Type B pancreatic cell (in vitro differentiated cells): Measurements from ENCODE around the gene DUSP3. TPM values are rescaled to one million over a fixed set of nuclear protein-coding genes. Genes with fewer than 3 reads are reported as not detected.

ENCODE experiments used
- DNase-seq: peaks from one replicate; pipeline ENCODE4 v3.0.0; 2021; ENCODE audit warnings: mixed read lengths; ENCODE audit not compliant: unreplicated experiment; ENCODE audit errors: extremely low spot score
- H3K27ac Mint-ChIP-seq: 2 replicates; pipeline ENCODE4 v1.8.0; 2021; ENCODE audit warnings: mild to moderate bottlenecking, mixed read lengths
- H3K27me3 Mint-ChIP-seq: 2 replicates; pipeline ENCODE4 v1.8.0; 2021; ENCODE audit warnings: mixed read lengths
- H3K36me3 Mint-ChIP-seq: 2 replicates; pipeline ENCODE4 v1.8.0; 2021; ENCODE audit warnings: mixed read lengths
- H3K4me1 Mint-ChIP-seq: one replicate; pipeline ENCODE4 v1.8.0; 2021; ENCODE audit warnings: mixed read lengths; ENCODE audit not compliant: unreplicated experiment
- H3K4me3 Mint-ChIP-seq: 2 replicates; pipeline ENCODE4 v1.8.0; 2021; ENCODE audit warnings: mild to moderate bottlenecking, mixed read lengths
- H3K9me3 Mint-ChIP-seq: 2 replicates; pipeline ENCODE4 v1.8.0; 2021; ENCODE audit warnings: mixed read lengths
- CTCF ChIP-seq: fragments of 200-600 bp; sonication (generic); conservative IDR thresholded peaks from 2 replicates; pipeline ENCODE4 v1.5.0; 2021; ENCODE audit warnings: antibody characterized with exemption, mild to moderate bottlenecking
- total RNA-seq: library from RNA; stranded (reverse); gene quantifications from 2 replicates; pipeline ENCODE4 v1.2.1, GENCODE V29; 2021; ENCODE audit warnings: low replicate concordance

The DUSP3 gene
- total RNA-seq, 1 donor from 2014 or later: 36.4 TPM

DNA sequence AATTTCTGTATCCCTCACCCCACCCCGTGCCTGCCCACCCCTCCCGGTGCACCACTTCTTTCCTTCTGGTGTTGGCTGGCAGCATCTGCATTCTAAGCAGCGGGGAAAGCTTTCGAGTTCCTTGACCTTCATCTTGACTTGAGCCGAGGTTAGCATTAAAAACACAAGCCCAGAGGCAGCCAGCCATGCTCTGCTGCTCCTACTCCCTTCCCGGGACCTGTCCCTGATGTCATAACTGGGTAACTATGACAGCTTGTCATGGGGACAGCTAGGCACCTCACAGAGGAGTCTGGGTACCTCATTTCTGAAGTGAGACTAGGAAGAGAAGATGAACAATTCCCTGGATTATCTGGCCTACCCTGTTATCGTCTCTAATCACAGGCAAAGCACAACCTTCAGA is 1.4 kb upstream of the DUSP3 start, which contains the start of gene CFAP97D1:
CFAP97D1 (plus strand) TSS at position 301 of the 400 bp plus-strand sequence; CDS start at position 329, 28 bp downstream.
- TF ChIP-seq CTCF: no peak
- peaks cover 47% of the 10 kb centered on the region for H3K27me3 Mint-ChIP-seq
- peak within 1 kb of the TSS; percentile 80 for H3K27ac Mint-ChIP-seq
- H3K4me3 Mint-ChIP-seq: peak within 1 kb of the TSS; percentile 81
- H3K4me1 Mint-ChIP-seq: no peaks in the 10 kb centered on the region
- DNase-seq: no peak
- no peaks in the 10 kb centered on the region for H3K36me3 Mint-ChIP-seq
- H3K9me3 Mint-ChIP-seq: no peaks in the 10 kb centered on the region

GRCh38 chr17:43779145-43780125 is 658 bp upstream of the DUSP3 start:
- peak; percentile 22 for TF ChIP-seq CTCF
- Mint-ChIP-seq H3K27ac (peak overlapping the region; percentile 80), H3K27me3 (peaks cover 44% of the 10 kb centered on the region), H3K4me1 (no peaks in the 10 kb centered on the region), H3K4me3 (peak overlapping the region; percentile 81), H3K36me3 (no peaks in the 10 kb centered on the region), H3K9me3 (no peaks in the 10 kb centered on the region)
- no peak for DNase-seq

DNA sequence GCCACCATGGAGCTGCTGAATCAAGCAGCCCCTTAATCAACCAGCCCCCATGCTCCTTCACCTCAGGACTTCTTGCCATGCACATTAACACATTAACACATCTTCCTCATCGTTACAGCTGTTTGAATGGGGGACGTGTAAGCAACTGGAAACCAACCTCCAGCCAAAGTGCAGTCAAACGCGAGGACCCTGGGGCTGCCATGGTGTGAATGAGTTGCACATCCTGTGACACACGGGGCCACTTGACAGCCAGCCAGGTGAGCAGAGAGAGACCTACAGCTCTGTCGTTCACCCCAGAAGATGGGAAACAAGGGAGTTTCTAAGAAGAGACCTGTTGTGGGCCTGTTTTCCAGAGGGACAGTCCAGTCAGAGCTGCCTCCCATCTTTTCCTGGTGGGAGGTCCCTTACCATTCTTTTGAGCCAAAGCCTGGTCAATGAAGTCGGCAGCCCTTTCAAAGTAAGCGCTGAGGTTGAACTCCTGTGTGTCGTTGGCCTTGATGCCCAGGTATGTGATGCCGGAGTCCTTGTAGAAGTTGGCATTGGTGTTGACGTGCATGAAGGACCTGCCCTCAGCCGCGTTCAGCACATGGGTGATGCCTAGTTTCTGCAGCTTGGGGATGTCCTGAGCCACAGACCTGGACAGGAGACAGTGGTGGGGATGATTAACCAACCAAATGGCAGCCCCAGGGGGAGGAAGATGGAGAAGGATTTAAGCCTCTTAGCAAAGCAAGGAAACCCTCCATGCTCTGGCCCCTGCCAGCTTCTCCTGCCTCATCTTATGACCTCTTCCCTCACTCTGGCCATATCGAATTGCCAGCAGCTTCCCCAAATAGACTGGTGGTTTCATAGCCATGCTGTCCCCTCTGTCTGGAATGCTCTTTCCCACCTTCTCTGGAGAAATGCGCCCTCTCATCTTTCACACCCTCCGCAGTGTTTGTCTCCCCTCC is 4.2 kb downstream of the DUSP3 start:
- Mint-ChIP-seq H3K27me3 (peaks cover 3% of the 10 kb centered on the region), H3K4me1 (no peaks in the 10 kb centered on the region), H3K4me3 (no peak overlapping the region), H3K36me3 (peaks cover 31% of the 10 kb centered on the region), H3K27ac (no peak overlapping the region), H3K9me3 (no peaks in the 10 kb centered on the region)
- DNase-seq: no peak
- no peak for TF ChIP-seq CTCF

- H3K4me1 Mint-ChIP-seq: no peaks in the 10 kb centered on the region
- H3K36me3 Mint-ChIP-seq: peaks cover 36% of the 10 kb centered on the region
- DNase-seq: no peak
- H3K27me3 Mint-ChIP-seq: no peaks in the 10 kb centered on the region
- H3K9me3 Mint-ChIP-seq: no peaks in the 10 kb centered on the region
- TF ChIP-seq CTCF: no peak
- no peak overlapping the region for H3K4me3 Mint-ChIP-seq
- peak overlapping the region; percentile 36 for H3K27ac Mint-ChIP-seq
Observed at GRCh38 chr17:43772877-43773648, 5.7 kb downstream of the DUSP3 start.

DNA sequence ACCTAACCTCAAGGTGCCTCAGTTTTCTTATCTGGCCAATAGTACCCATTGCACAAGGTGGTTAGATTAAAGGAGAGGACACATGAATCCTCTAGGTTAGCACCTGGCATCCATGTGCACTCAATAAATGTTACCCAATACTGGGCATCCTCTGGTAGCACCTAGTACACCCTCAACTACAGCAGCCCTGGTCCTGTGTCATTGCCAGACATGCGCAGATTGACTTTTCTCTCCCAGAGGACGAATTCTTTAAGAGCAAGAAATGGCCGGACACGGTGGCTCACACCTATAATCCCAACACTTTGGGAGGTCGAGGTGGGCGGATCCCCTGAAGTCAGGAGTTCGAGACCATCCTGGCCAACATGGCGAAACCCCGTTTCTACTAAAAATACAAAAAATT is 7.3 kb downstream of the DUSP3 start:
- H3K27me3 Mint-ChIP-seq: no peaks in the 10 kb centered on the region
- H3K4me3 Mint-ChIP-seq: no peak overlapping the region
- H3K36me3 Mint-ChIP-seq: peaks cover 36% of the 10 kb centered on the region
- no peak for TF ChIP-seq CTCF
- no peak for DNase-seq
- H3K9me3 Mint-ChIP-seq: no peaks in the 10 kb centered on the region
- H3K27ac Mint-ChIP-seq: no peak overlapping the region
- H3K4me1 Mint-ChIP-seq: no peaks in the 10 kb centered on the region
